CD1c-positive myeloid dendritic cell (primary cell): ENCODE data around the gene MYO16.
"Not testable (repeated sequence)": the region's sequence is repeated elsewhere in the genome, so short reads cannot be mapped to it uniquely, and the experiment has no call there.

Source experiments
- DNase-seq: peaks from one replicate; pipeline ENCODE4 v3.0.0-alpha.2; 2016; ENCODE audit errors: extremely low spot score

The MYO16 gene

GRCh38 chr13:108895220-108895704 lies 265.9 kb downstream of the MYO16 start:
- peak; percentile 50 for DNase-seq

GRCh38 chr13:108897955-108898354 lies 268.5 kb downstream of the MYO16 start:
- peak; percentile 3 for DNase-seq

- no peak for DNase-seq
These were observed 273.2 kb downstream of the MYO16 start for GRCh38 chr13:108902405-108903155.

- no peak for DNase-seq
These were observed 274.2 kb downstream of the MYO16 start for GRCh38 chr13:108903613-108904012.

- DNase-seq, result no peak
These were observed 282.4 kb downstream of the MYO16 start for GRCh38 chr13:108911807-108912206.

- not testable (repeated sequence) for DNase-seq
These were observed 284.3 kb downstream of the MYO16 start for GRCh38 chr13:108913731-108914130.

GRCh38 chr13:108915095-108915633 lies 285.8 kb downstream of the MYO16 start:
- DNase-seq, result peak; percentile 13

GRCh38 chr13:108915634-108916512 lies 286.5 kb downstream of the MYO16 start:
- DNase-seq, result peak; percentile 81

- DNase-seq, result no peak
These were observed 288.2 kb downstream of the MYO16 start for GRCh38 chr13:108917581-108917980.

- no peak for DNase-seq
These were observed 289.9 kb downstream of the MYO16 start for GRCh38 chr13:108919036-108919907.

- no peak for DNase-seq
These were observed 290.7 kb downstream of the MYO16 start for GRCh38 chr13:108920137-108920536.

GRCh38 chr13:108921238-108921637 lies 291.8 kb downstream of the MYO16 start:
- no peak for DNase-seq

GRCh38 chr13:108922108-108922507 lies 292.7 kb downstream of the MYO16 start:
- no peak for DNase-seq

- DNase-seq, result no peak
These were observed 294.1 kb downstream of the MYO16 start for GRCh38 chr13:108923386-108924047.

- no peak for DNase-seq
These were observed 294.7 kb downstream of the MYO16 start for GRCh38 chr13:108924134-108924533.

- DNase-seq, result no peak
These were observed 295.1 kb downstream of the MYO16 start for GRCh38 chr13:108924541-108924940.

- no peak for DNase-seq
These were observed 295.7 kb downstream of the MYO16 start for GRCh38 chr13:108925070-108925469.

GRCh38 chr13:108926862-108927261 lies 297.5 kb downstream of the MYO16 start:
- no peak for DNase-seq

GRCh38 chr13:108927615-108928014 lies 298.2 kb downstream of the MYO16 start:
- no peak for DNase-seq

- no peak for DNase-seq
These were observed 300.3 kb downstream of the MYO16 start for GRCh38 chr13:108929532-108930206.
